Lung microvascular endothelial cell (primary cell): Measurements from ENCODE around the gene HNRNPH1. TPM values are rescaled to one million over a fixed set of nuclear protein-coding genes. Genes with fewer than 3 reads are reported as not detected.
"Not testable (repeated sequence)": the region's sequence is repeated elsewhere in the genome, so short reads cannot be mapped to it uniquely, and the experiment has no call there.

Source experiments
- DNase-seq, 2 donors: peaks; one replicate each; pipeline versions ENCODE4 v3.0.0 to v3.0.0-alpha.2; 2010; ENCODE audit warnings: low read depth in 2 of 2
- total RNA-seq: library from RNA; depleted of rRNA; stranded (reverse); fragments of >200 nt; gene quantifications from 2 replicates; pipeline ENCODE4 v1.2.1, GENCODE V29; 2014

HNRNPH1 gene
- 458 and 725 TPM in 2 replicates for total RNA-seq

GRCh38 chr5:179623003-179623905 is at the start of gene HNRNPH1:
Gene HNRNPH1, minus strand, starts transcription at chr5:179623671. Its CDS starts 538 bp downstream, at chr5:179623133.
- DNase-seq = peak; percentile 99

- DNase-seq = peak; percentile 39 to 75
These were observed 44.9 kb upstream of the HNRNPH1 start for GRCh38 chr5:179668391-179668790.

GRCh38 chr5:179661647-179662046 is 38.2 kb upstream of the HNRNPH1 start:
- not testable (repeated sequence) for DNase-seq

GRCh38 chr5:179658179-179658856 is 34.8 kb upstream of the HNRNPH1 start:
- peak; percentile 19 to 30 for DNase-seq

GRCh38 chr5:179657302-179658178 is 34.1 kb upstream of the HNRNPH1 start:
- DNase-seq = not testable (repeated sequence)

- not testable (repeated sequence) for DNase-seq
These were observed 29.7 kb upstream of the HNRNPH1 start for GRCh38 chr5:179653135-179653534.

GRCh38 chr5:179650245-179650644 is 26.8 kb upstream of the HNRNPH1 start:
- DNase-seq = not testable (repeated sequence)

GRCh38 chr5:179649166-179649703 is 25.8 kb upstream of the HNRNPH1 start:
- not testable (repeated sequence) for DNase-seq

- DNase-seq = no peak
These were observed 24.9 kb upstream of the HNRNPH1 start for GRCh38 chr5:179648410-179648809.

- not testable (repeated sequence) for DNase-seq
These were observed 21.3 kb upstream of the HNRNPH1 start for GRCh38 chr5:179644766-179645165.

- not testable (repeated sequence) for DNase-seq
These were observed 19.9 kb upstream of the HNRNPH1 start for GRCh38 chr5:179643141-179643920.

GRCh38 chr5:179642626-179643025 is 19.2 kb upstream of the HNRNPH1 start:
- DNase-seq = not testable (repeated sequence)

- not testable (repeated sequence) for DNase-seq
These were observed 18.3 kb upstream of the HNRNPH1 start for GRCh38 chr5:179641745-179642144.

- DNase-seq = not testable (repeated sequence)
These were observed 15.8 kb upstream of the HNRNPH1 start for GRCh38 chr5:179639296-179639695.

GRCh38 chr5:179634370-179635172 is 11.1 kb upstream of the HNRNPH1 start:
- not testable (repeated sequence) for DNase-seq

GRCh38 chr5:179633501-179634369 is 10.3 kb upstream of the HNRNPH1 start:
- not testable (repeated sequence) for DNase-seq

GRCh38 chr5:179624841-179625271 is 1.4 kb upstream of the HNRNPH1 start:
- no peak for DNase-seq
